ENCODE data around the gene FYCO1. TPM values are rescaled to one million over a fixed set of nuclear protein-coding genes. Genes with fewer than 3 reads are reported as not detected.
A peak's percentile ranks its signal among the peaks of the same experiment; 100 is the strongest.

Gene FYCO1
- total and polyA plus RNA-seq, 9 of the 15 experiments (the other 6 are each of a cell fraction or from before 2014, with no cell fraction given) = 2.1 to 13.8 (median 7.4) TPM

DNA sequence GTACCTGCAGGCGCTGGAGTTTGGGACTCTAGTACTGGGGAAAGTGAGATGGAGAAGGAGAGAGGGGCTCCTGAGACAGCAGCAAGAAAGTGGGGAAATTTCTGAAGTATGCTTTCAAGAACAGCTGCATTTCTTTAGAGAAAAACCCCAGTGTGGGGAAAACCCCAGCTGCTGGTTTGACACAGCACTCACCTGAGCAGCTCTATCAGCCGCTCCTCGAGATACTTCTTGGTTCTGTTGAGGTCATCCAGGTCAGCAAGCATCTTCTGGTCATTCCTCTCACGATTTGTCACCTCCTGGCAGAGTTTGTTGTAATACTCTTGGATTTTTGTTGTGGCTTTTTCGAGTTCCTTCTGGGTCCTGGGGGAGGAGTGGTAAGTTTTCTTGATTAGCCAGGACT lies 33.6 kb downstream of the FYCO1 start:
- Histone ChIP-seq H3K27ac (ENCODE audit: extremely low read depth, low read depth, low read length) (no peak overlapping the region), H4K20me1 (replicated peaks; ENCODE audit: control insufficient read depth, insufficient read depth, low read length) (no peaks in the 10 kb centered on the region), H3K4me1 (replicated peaks in 1 of 2; ENCODE audit: control insufficient read depth in 2 of 2, insufficient read depth in 2 of 2, low read length in 2 of 2) (no peaks in the 10 kb centered on the region; a peak in 1 of 5 replicates), H3K9me3 (replicated peaks; ENCODE audit: control insufficient read depth, insufficient read depth, low read depth, low read length) (no peaks in the 10 kb centered on the region), H3K36me3 (ENCODE audit: control insufficient read depth, insufficient read depth, low read length) (peaks cover 100% of the 10 kb centered on the region), H2AFZ (ENCODE audit: low read depth, low read length) (no peak overlapping the region), H3K4me2 (ENCODE audit: insufficient read depth, low read length) (no peak overlapping the region), H3K4me3 (no peak overlapping the region), H3K9ac (ENCODE audit: insufficient read depth in 1 of 2, low read depth in 2 of 2, low read length in 2 of 2) (no peak overlapping the region), H3K9me1 (ENCODE audit: control insufficient read depth, insufficient read depth, low read length) (no peaks in the 10 kb centered on the region), H3K27me3 (ENCODE audit: control insufficient read depth in 2 of 2, insufficient read depth in 2 of 2, low read length in 2 of 2) (no peaks in the 10 kb centered on the region), H3K79me2 (ENCODE audit: control insufficient read depth, insufficient read depth, low read length) (no peaks in the 10 kb centered on the region)
- ChIA-PET POLR2A (interaction anchor here (0.6 to 0.8 kb wide), 3 partner anchors 12 to 476 kb away, joined by 3 read pairs; no protein-coding TSS in a partner anchor), CTCF (ENCODE audit: low intra/inter-chr PET ratio) (no interaction called here)
- BruUV-seq (replicated peaks) = no TSS peak
- 85% methylated on average over 5 of the region's 5 CpGs for WGBS (ENCODE audit: insufficient coverage, low coverage, missing lambda C conversion rate)
- ATAC-seq (no peak), FAIRE-seq (peak; percentile 19), DNase-seq (ENCODE audit: extremely low read depth in 1 of 4, low spot score in 3 of 4) (no peak)
- intact Hi-C loops (cut with micrococcal nuclease) (no loop called here), in situ Hi-C loops (cut with MboI) (no loop called here)
- TF ChIP-seq BRD9 (IDR thresholded peaks at IDR 0.05; ENCODE audit: low read depth, partially characterized antibody) (no peak), ARHGAP35 (IDR thresholded peaks at IDR 0.05; ENCODE audit: partially characterized antibody) (no peak), KHSRP (IDR thresholded peaks at IDR 0.05) (no peak), MEF2D (tag; conservative IDR thresholded peaks at IDR 0.05; ENCODE audit: low read depth) (no peak), GABPB1 (CRISPR knock-in tag; IDR thresholded peaks at IDR 0.05) (no peak), CBFA2T2 (conservative IDR thresholded peaks at IDR 0.05) (no peak), NR2C1 (IDR thresholded peaks at IDR 0.05) (no peak), NR2C1 (tag; IDR thresholded peaks at IDR 0.05) (no peak)
- TF ChIP-seq, protein P1, sequence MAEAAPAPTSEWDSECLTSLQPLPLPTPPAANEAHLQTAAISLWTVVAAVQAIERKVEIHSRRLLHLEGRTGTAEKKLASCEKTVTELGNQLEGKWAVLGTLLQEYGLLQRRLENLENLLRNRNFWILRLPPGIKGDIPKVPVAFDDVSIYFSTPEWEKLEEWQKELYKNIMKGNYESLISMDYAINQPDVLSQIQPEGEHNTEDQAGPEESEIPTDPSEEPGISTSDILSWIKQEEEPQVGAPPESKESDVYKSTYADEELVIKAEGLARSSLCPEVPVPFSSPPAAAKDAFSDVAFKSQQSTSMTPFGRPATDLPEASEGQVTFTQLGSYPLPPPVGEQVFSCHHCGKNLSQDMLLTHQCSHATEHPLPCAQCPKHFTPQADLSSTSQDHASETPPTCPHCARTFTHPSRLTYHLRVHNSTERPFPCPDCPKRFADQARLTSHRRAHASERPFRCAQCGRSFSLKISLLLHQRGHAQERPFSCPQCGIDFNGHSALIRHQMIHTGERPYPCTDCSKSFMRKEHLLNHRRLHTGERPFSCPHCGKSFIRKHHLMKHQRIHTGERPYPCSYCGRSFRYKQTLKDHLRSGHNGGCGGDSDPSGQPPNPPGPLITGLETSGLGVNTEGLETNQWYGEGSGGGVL (CRISPR knock-in tag; IDR thresholded peaks at IDR 0.05) = no peak
- TF ChIP-seq, protein P2, sequence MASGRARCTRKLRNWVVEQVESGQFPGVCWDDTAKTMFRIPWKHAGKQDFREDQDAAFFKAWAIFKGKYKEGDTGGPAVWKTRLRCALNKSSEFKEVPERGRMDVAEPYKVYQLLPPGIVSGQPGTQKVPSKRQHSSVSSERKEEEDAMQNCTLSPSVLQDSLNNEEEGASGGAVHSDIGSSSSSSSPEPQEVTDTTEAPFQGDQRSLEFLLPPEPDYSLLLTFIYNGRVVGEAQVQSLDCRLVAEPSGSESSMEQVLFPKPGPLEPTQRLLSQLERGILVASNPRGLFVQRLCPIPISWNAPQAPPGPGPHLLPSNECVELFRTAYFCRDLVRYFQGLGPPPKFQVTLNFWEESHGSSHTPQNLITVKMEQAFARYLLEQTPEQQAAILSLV (tag; IDR thresholded peaks at IDR 0.05) = no peak
- TF ChIP-seq, protein P3, sequence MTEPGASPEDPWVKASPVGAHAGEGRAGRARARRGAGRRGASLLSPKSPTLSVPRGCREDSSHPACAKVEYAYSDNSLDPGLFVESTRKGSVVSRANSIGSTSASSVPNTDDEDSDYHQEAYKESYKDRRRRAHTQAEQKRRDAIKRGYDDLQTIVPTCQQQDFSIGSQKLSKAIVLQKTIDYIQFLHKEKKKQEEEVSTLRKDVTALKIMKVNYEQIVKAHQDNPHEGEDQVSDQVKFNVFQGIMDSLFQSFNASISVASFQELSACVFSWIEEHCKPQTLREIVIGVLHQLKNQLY (CRISPR knock-in tag; conservative IDR thresholded peaks at IDR 0.05) = no peak
- TF ChIP-seq, protein P4, sequence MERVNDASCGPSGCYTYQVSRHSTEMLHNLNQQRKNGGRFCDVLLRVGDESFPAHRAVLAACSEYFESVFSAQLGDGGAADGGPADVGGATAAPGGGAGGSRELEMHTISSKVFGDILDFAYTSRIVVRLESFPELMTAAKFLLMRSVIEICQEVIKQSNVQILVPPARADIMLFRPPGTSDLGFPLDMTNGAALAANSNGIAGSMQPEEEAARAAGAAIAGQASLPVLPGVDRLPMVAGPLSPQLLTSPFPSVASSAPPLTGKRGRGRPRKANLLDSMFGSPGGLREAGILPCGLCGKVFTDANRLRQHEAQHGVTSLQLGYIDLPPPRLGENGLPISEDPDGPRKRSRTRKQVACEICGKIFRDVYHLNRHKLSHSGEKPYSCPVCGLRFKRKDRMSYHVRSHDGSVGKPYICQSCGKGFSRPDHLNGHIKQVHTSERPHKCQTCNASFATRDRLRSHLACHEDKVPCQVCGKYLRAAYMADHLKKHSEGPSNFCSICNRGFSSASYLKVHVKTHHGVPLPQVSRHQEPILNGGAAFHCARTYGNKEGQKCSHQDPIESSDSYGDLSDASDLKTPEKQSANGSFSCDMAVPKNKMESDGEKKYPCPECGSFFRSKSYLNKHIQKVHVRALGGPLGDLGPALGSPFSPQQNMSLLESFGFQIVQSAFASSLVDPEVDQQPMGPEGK (CRISPR knock-in tag; IDR thresholded peaks at IDR 0.05; ENCODE audit: borderline replicate concordance) = no peak

All from K562 (cell line).